ENCODE results near the gene IGHMBP2.

GRCh38 chr11:68940651-68941323, 37.1 kb downstream of the IGHMBP2 start:
- no peak for TF ChIP-seq CTCF (IDR thresholded peaks at IDR 0.05 in 4 of 5, conservative IDR thresholded peaks at IDR 0.05 in 1 of 5)
- no peak for TF ChIP-seq POLR2A (IDR thresholded peaks at IDR 0.05)

Measured in gastrocnemius medialis (tissue), 4 donors.